HepG2 (cell line): ENCODE results near the gene TGFA. TPM values are rescaled to one million over a fixed set of nuclear protein-coding genes. Genes with fewer than 3 reads are reported as not detected.

ENCODE experiments used
- CERS6 ChIP-seq: sonication (generic); formaldehyde crosslinking; IDR thresholded peaks from 2 replicates; pipeline ENCODE4 v1.5.0; 2020; ENCODE audit warnings: missing genetic modification reagents
- CSRNP2 ChIP-seq: sonication (generic); formaldehyde crosslinking; conservative IDR thresholded peaks from 2 replicates; pipeline ENCODE4 v1.8.0; 2022; ENCODE audit warnings: low read depth, missing genetic modification reagents
- FOSL2 ChIP-seq: sonication (generic); formaldehyde crosslinking; IDR thresholded peaks from 2 replicates; pipeline ENCODE4 v1.4.0; 2020; ENCODE audit warnings: missing genetic modification reagents
- HNF4A ChIP-seq: sonication (generic); formaldehyde crosslinking; IDR thresholded peaks from 2 replicates; pipeline ENCODE4 v1.4.0; 2020; ENCODE audit warnings: missing genetic modification reagents
- HNRNPK ChIP-seq: fragments of 200-400 bp; formaldehyde crosslinking; IDR thresholded peaks from 2 replicates; pipeline ENCODE4 v1.6.1; 2018; ENCODE audit warnings: low read length, low read depth, moderate library complexity, mild to moderate bottlenecking; ENCODE audit not compliant: poor library complexity, severe bottlenecking
- SIX1 ChIP-seq: sonication (generic); formaldehyde crosslinking; IDR thresholded peaks from 2 replicates; pipeline ENCODE4 v1.4.0; 2020; ENCODE audit warnings: missing genetic modification reagents, borderline replicate concordance
- ZNF276 ChIP-seq: sonication (generic); formaldehyde crosslinking; IDR thresholded peaks from 2 replicates; pipeline ENCODE4 v1.4.0; 2020; ENCODE audit warnings: mild to moderate bottlenecking, low read depth, missing genetic modification reagents
- ZNF407 ChIP-seq: sonication (generic); formaldehyde crosslinking; IDR thresholded peaks from one replicate; pipeline ENCODE4 v1.5.1; 2020; ENCODE audit warnings: mild to moderate bottlenecking, missing genetic modification reagents; ENCODE audit errors: not compliant biosample characterization
- ZNF503 ChIP-seq: sonication (generic); formaldehyde crosslinking; IDR thresholded peaks from 2 replicates; pipeline ENCODE4 v1.4.0; 2020; ENCODE audit warnings: missing genetic modification reagents
- ZNF558 ChIP-seq: sonication (generic); formaldehyde crosslinking; IDR thresholded peaks from 2 replicates; pipeline ENCODE4 v1.9.0; 2022; ENCODE audit warnings: mild to moderate bottlenecking, missing genetic modification reagents, borderline replicate concordance
- ZNF674 ChIP-seq: sonication (generic); formaldehyde crosslinking; IDR thresholded peaks from 2 replicates; pipeline ENCODE4 v1.5.0; 2020; ENCODE audit warnings: low read depth, mild to moderate bottlenecking, missing genetic modification reagents
- ZNF780A ChIP-seq: sonication (generic); formaldehyde crosslinking; IDR thresholded peaks from 2 replicates; pipeline ENCODE4 v1.8.0; 2022; ENCODE audit warnings: mild to moderate bottlenecking, missing genetic modification reagents, moderate library complexity
- ZZZ3 ChIP-seq: sonication (generic); formaldehyde crosslinking; IDR thresholded peaks from 2 replicates; pipeline ENCODE4 v1.4.0; 2020; ENCODE audit warnings: missing genetic modification reagents, mild to moderate bottlenecking, borderline replicate concordance
- polyA plus RNA-seq, 8 experiments: library from polyadenylated mRNA; depleted of rRNA in 3 of 8; stranded (reverse) in 7 of 8; unstranded in 1 of 8; fragments of >200 nt; fragmentation: Illumina TruSeq in 4 of 8; extraction: Trizol in 4 of 8; gene quantifications; 2 replicates each; pipeline versions ENCODE4 v1.2.1 to v1.2.3, GENCODE V29; 2011 to 2016; ENCODE audit warnings: low read depth in 4 of 8, missing spikeins in 1 of 8, mixed read lengths in 1 of 8; ENCODE audit not compliant: insufficient read depth in 1 of 8
- total RNA-seq, 5 experiments: library from RNA; depleted of rRNA; stranded (reverse); fragments of >200 nt; fragmentation: Illumina TruSeq; extraction: Trizol; gene quantifications; 2 replicates each; pipeline ENCODE4 v1.2.3, GENCODE V29; 2016; ENCODE audit warnings: low read depth in 1 of 5

The TGFA gene
- total and polyA plus RNA-seq, 2 of the 13 experiments (the other 11 are each of a cell fraction or from before 2014, with no cell fraction given): 7.8 to 15.3 TPM

GRCh38 chr2:70503896-70504295, 49.7 kb downstream of the TGFA start (continued):
- TF ChIP-seq ZNF407 (CRISPR knock-in tag): no peak
- TF ChIP-seq FOSL2 (CRISPR knock-in tag): peak; percentile 35; the same call in 1 of the 2 replicates
- TF ChIP-seq ZNF276: no peak
- TF ChIP-seq ZZZ3 (CRISPR knock-in tag): no peak
- 0 out of 2 replicates have a peak, but pooled peaks have one; percentile 34 for TF ChIP-seq ZNF558 (CRISPR knock-in tag)
- TF ChIP-seq ZNF503 (CRISPR knock-in tag): no peak
- no peak for TF ChIP-seq ZNF780A (CRISPR knock-in tag)
- no peak; the same call in 1 of the 2 replicates for TF ChIP-seq SIX1 (CRISPR knock-in tag)
- TF ChIP-seq CERS6: no peak
- TF ChIP-seq HNF4A (CRISPR knock-in tag): peak; percentile 84
- TF ChIP-seq CSRNP2 (CRISPR knock-in tag): no peak
- no peak for TF ChIP-seq ZNF674
- TF ChIP-seq HNRNPK: no peak
